A673 (cell line): ENCODE results near the gene ABCG1. TPM values are rescaled to one million over a fixed set of nuclear protein-coding genes. Genes with fewer than 3 reads are reported as not detected.

Source experiments
- BruUV-seq: library from RNA; stranded (reverse); fragments of 400-500 nt; replicated peaks from 2 replicates; lab custom pipeline; 2021; lab: Mats Ljungman, UMichigan
- CTCF ChIA-PET: fragments of 300-600 bp; sonication (Branson Sonifier 250); formaldehyde crosslinking; loops from one replicate; lab custom pipeline; 2022; ENCODE audit warnings: antibody characterized with exemption; lab: Charles Lee
- POLR2A ChIA-PET: fragments of 300-600 bp; sonication (Branson Sonifier 250); formaldehyde crosslinking; loops from one replicate; lab custom pipeline; 2022; ENCODE audit warnings: antibody characterized with exemption; ENCODE audit not compliant: low non-redundant PET; lab: Charles Lee
- DNase-seq: peaks from one replicate; pipeline ENCODE4 v3.0.0-alpha.2; 2015; ENCODE audit warnings: low spot score
- H3K27ac ChIP-seq: fragments of 200-600 bp; sonication (generic); 2 replicates; pipeline ENCODE4 v1.5.1; 2016; ENCODE audit warnings: mixed run types, low read depth, mild to moderate bottlenecking, mixed read lengths, antibody characterized with exemption, low read length; ENCODE audit not compliant: poor library complexity, severe bottlenecking
- H3K27me3 ChIP-seq: fragments of 200-600 bp; sonication (generic); replicated peaks from 2 replicates; pipeline ENCODE4 v1.6.1; 2017; ENCODE audit warnings: mixed run types, low read depth, mild to moderate bottlenecking, mixed read lengths, antibody characterized with exemption, low read length; ENCODE audit not compliant: insufficient read depth, poor library complexity
- H3K36me3 ChIP-seq: fragments of 200-600 bp; sonication (generic); 2 replicates; pipeline ENCODE4 v1.6.1; 2016; ENCODE audit warnings: mixed run types, mild to moderate bottlenecking, mixed read lengths, antibody characterized with exemption, low read length; ENCODE audit not compliant: insufficient read depth, poor library complexity, severe bottlenecking
- H3K4me1 ChIP-seq: fragments of 200-600 bp; sonication (generic); 2 replicates; pipeline ENCODE4 v1.6.1; 2017; ENCODE audit warnings: mixed run types, mild to moderate bottlenecking, mixed read lengths, antibody characterized with exemption, low read length; ENCODE audit not compliant: insufficient read depth, poor library complexity, severe bottlenecking
- H3K4me3 ChIP-seq: fragments of 200-600 bp; sonication (generic); 2 replicates; pipeline ENCODE4 v1.5.1; 2016; ENCODE audit warnings: low read depth, mixed run types, mild to moderate bottlenecking, mixed read lengths, low read length; ENCODE audit not compliant: poor library complexity, severe bottlenecking
- H3K9me3 ChIP-seq: fragments of 200-600 bp; sonication (generic); 2 replicates; pipeline ENCODE4 v1.6.1; 2016; ENCODE audit warnings: mixed run types, low read depth, mild to moderate bottlenecking, mixed read lengths, antibody characterized with exemption, low read length; ENCODE audit not compliant: poor library complexity, severe bottlenecking
- EZH2 ChIP-seq: fragments of 200-600 bp; sonication (generic); IDR thresholded peaks from 2 replicates; pipeline ENCODE4 v1.6.1; 2017; ENCODE audit warnings: borderline replicate concordance, low read depth, mild to moderate bottlenecking, mixed read lengths, antibody characterized with exemption, low read length; ENCODE audit not compliant: poor library complexity, severe bottlenecking
- intact Hi-C: fragments of 100-400 bp; cut with micrococcal nuclease; formaldehyde crosslinking; loops from one replicate; pipeline ENCODE4 v1.10.0; 2022; ENCODE audit not compliant: unreplicated experiment
- total RNA-seq: library from RNA; stranded (reverse); gene quantifications from 2 replicates; pipeline ENCODE4 v1.2.3, GENCODE V29; 2021
- TF ChIP-seq, protein P1 (sequence below): fragments of 300-800, 200-600 bp; sonication (generic); conservative IDR thresholded peaks from 2 replicates; pipeline ENCODE4 v1.5.1; 2017; ENCODE audit warnings: low read depth, mild to moderate bottlenecking, antibody characterized with exemption, low read length, moderate library complexity, mixed read lengths

Gene ABCG1
- total RNA-seq, 1 experiment from 2014 or later, result 3.4 TPM

DNA sequence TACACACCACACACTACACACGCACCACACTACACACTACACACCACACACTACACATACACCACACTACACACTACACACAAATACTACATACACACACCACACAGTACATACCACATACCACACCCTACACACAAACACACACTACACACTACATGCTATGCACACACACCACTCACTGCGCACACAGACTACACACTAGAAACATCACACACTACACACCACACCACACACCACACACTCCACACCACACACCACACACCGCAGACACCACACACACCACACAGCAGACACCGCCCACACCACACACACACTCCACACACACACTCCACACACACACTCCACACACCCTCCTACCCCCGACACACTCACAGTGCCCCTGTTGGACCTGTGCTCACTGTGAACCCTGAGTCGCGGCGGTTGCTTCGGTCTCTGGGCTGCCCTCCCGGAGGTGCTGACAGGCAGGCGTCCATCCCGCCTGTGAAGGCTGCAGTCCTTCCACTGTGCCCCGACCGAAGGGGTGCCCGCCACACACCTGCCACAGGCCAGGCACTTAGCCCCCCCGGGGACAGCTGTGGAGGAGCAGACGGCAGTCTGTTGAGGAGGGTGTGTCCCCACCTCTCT, 74.8 kb downstream of the ABCG1 start:
- no TSS peak for BruUV-seq
- Histone ChIP-seq H3K27me3 (no peaks in the 10 kb centered on the region), H3K36me3 (no peaks in the 10 kb centered on the region), H3K4me1 (no peaks in the 10 kb centered on the region), H3K27ac (no peak overlapping the region), H3K9me3 (no peaks in the 10 kb centered on the region), H3K4me3 (no peak overlapping the region)
- CTCF ChIA-PET, result no interaction called here
- DNase-seq, result no peak
- TF ChIP-seq EZH2, result no peak
- TF ChIP-seq, protein P1, sequence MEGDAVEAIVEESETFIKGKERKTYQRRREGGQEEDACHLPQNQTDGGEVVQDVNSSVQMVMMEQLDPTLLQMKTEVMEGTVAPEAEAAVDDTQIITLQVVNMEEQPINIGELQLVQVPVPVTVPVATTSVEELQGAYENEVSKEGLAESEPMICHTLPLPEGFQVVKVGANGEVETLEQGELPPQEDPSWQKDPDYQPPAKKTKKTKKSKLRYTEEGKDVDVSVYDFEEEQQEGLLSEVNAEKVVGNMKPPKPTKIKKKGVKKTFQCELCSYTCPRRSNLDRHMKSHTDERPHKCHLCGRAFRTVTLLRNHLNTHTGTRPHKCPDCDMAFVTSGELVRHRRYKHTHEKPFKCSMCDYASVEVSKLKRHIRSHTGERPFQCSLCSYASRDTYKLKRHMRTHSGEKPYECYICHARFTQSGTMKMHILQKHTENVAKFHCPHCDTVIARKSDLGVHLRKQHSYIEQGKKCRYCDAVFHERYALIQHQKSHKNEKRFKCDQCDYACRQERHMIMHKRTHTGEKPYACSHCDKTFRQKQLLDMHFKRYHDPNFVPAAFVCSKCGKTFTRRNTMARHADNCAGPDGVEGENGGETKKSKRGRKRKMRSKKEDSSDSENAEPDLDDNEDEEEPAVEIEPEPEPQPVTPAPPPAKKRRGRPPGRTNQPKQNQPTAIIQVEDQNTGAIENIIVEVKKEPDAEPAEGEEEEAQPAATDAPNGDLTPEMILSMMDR, result no peak
- intact Hi-C loops, result no loop called here
- POLR2A ChIA-PET, result no interaction called here

DNA sequence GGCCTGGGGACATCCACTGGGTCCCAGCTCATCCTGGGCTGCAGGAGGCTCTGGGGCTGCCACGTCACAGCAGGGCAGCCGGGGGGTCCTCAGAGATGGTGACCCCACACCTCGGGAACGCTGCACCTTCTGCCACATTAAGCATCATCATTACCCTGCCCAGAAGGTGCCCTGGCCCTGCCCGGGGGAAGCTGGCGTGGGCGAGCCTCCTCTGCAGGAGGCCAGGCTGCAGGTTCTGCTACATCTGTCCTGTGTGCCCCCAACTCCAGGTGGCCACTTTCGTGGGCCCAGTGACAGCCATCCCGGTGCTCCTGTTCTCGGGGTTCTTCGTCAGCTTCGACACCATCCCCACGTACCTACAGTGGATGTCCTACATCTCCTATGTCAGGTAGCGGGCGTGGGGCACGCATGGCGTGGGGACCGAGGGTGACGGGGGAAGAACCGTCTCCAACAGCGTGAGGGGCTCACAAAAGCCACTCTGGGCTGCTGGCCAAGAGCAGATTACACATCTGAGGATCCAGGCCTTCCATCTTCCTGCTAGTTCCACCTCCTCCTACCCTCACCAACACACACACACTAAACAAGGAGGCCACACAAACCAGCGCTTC, 75.4 kb downstream of the ABCG1 start:
- ChIA-PET POLR2A (no interaction called here), CTCF (no interaction called here)
- intact Hi-C loops, result no loop called here
- no peaks in the 10 kb centered on the region for H3K36me3 ChIP-seq
- no peak overlapping the region for H3K27ac ChIP-seq
- BruUV-seq, result no TSS peak
- H3K9me3 ChIP-seq, result no peaks in the 10 kb centered on the region
- TF ChIP-seq, protein P1, result no peak
- no peak for TF ChIP-seq EZH2
- H3K27me3 ChIP-seq, result no peaks in the 10 kb centered on the region
- no peak for DNase-seq
- no peak overlapping the region for H3K4me3 ChIP-seq
- no peaks in the 10 kb centered on the region for H3K4me1 ChIP-seq

DNA sequence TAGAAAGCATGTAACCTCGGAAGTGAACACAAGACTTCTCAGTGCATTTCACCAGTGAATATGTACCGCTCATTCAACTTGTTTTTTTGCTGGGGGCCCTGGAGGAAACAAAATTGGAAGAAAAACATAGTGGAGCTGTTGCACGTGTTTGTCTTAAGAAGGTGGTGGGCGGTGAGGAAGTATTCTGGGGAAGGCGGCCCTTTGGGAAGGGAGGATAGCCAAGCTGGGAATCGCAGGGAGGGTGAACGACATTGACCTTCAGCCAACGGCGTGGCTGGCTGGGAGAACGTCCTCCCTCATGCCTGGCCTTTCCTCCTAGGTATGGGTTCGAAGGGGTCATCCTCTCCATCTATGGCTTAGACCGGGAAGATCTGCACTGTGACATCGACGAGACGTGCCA, 76.9 kb downstream of the ABCG1 start:
- intact Hi-C loops, result no loop called here
- Histone ChIP-seq H3K4me3 (no peak overlapping the region), H3K36me3 (no peaks in the 10 kb centered on the region), H3K9me3 (no peaks in the 10 kb centered on the region), H3K27me3 (no peaks in the 10 kb centered on the region), H3K27ac (no peak overlapping the region), H3K4me1 (no peaks in the 10 kb centered on the region)
- TF ChIP-seq, protein P1, result no peak
- no peak for TF ChIP-seq EZH2
- POLR2A ChIA-PET, result no interaction called here
- DNase-seq, result no peak
- CTCF ChIA-PET, result interaction anchor here (0.6 to 1.1 kb wide), 2 partner anchors 24 to 37 kb away, joined by 3 to 4 read pairs; no protein-coding TSS in a partner anchor
- BruUV-seq, result no TSS peak
